IMR-90 (cell line): ENCODE results near the gene STRC.
"Not testable (repeated sequence)": the region's sequence is repeated elsewhere in the genome, so short reads cannot be mapped to it uniquely, and the experiment has no call there.

Source experiments
- CEBPB ChIP-seq: IDR thresholded peaks from 2 replicates; pipeline ENCODE4 v1.6.1; 2012; ENCODE audit warnings: low read depth, low read length, improper control_type of control experiment
- CHD1 ChIP-seq: IDR thresholded peaks from 2 replicates; pipeline ENCODE4 v1.6.1; 2012; ENCODE audit warnings: low read depth, low read length, improper control_type of control experiment
- CTCF ChIP-seq: conservative IDR thresholded peaks from 2 replicates; pipeline ENCODE4 v1.5.1; 2012; ENCODE audit warnings: mild to moderate bottlenecking, low read depth, low read length, improper control_type of control experiment
- MAFK ChIP-seq: IDR thresholded peaks from 2 replicates; pipeline ENCODE4 v1.6.1; 2012; ENCODE audit warnings: low read depth, low read length, improper control_type of control experiment
- MAZ ChIP-seq: IDR thresholded peaks from 2 replicates; pipeline ENCODE4 v1.6.1; 2012; ENCODE audit warnings: low read depth, mild to moderate bottlenecking, low read length, improper control_type of control experiment, moderate library complexity, borderline replicate concordance
- MXI1 ChIP-seq: IDR thresholded peaks from 2 replicates; pipeline ENCODE4 v1.6.1; 2012; ENCODE audit warnings: low read depth, mild to moderate bottlenecking, low read length, moderate library complexity, borderline replicate concordance
- POLR2A ChIP-seq: IDR thresholded peaks from 2 replicates; pipeline ENCODE4 v1.6.1; 2012; ENCODE audit warnings: mild to moderate bottlenecking, low read depth, low read length
- RAD21 ChIP-seq: IDR thresholded peaks from 2 replicates; pipeline ENCODE4 v1.6.1; 2012; ENCODE audit warnings: low read length, improper control_type of control experiment
- RCOR1 ChIP-seq: IDR thresholded peaks from 2 replicates; pipeline ENCODE4 v1.6.1; 2012; ENCODE audit warnings: mild to moderate bottlenecking, low read length, improper control_type of control experiment; ENCODE audit not compliant: insufficient replicate concordance
- RFX5 ChIP-seq: IDR thresholded peaks from 2 replicates; pipeline ENCODE4 v1.8.0; 2012; ENCODE audit warnings: low read depth, mild to moderate bottlenecking, low read length, moderate library complexity
- SMC3 ChIP-seq: fragments of 150-350 bp; IDR thresholded peaks from 2 replicates; pipeline ENCODE4 v1.6.1; 2016; ENCODE audit warnings: low read depth, mild to moderate bottlenecking, antibody characterized with exemption, low read length, moderate library complexity
- USF2 ChIP-seq: fragments of 150-350 bp; IDR thresholded peaks from 2 replicates; pipeline ENCODE4 v1.6.1; 2017; ENCODE audit warnings: mild to moderate bottlenecking, antibody characterized with exemption, low read length, low read depth
- TF ChIP-seq, protein P1 (sequence below): fragments of 150-350 bp; IDR thresholded peaks from 2 replicates; pipeline ENCODE4 v1.6.1; 2016; ENCODE audit warnings: low read depth, mild to moderate bottlenecking, low read length, moderate library complexity, borderline replicate concordance

DNA sequence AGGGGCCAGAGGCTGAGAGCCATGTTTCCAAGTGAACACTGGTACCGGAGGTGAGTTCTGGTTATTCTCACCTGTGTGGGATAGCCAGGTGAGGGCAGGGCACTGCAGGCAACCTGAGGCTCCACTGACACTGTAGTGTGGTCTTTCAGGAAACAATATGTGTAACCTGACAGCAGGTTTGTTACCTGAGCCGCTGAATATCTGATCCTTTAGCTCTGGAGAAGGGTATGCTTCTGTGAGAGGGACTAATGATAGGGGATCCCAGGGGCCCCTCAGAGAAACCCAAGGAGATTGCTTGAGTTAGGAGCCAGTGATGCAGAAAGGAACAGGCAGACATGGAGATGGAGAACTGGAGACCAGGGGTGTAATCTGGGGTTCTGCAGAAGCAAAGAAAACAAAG, at the start of gene STRC:
- not testable (repeated sequence) for TF ChIP-seq CTCF, RCOR1, POLR2A, CEBPB, RFX5, MAFK, RAD21, SMC3, MAZ, MXI1, USF2, CHD1
- TF ChIP-seq, protein P1, sequence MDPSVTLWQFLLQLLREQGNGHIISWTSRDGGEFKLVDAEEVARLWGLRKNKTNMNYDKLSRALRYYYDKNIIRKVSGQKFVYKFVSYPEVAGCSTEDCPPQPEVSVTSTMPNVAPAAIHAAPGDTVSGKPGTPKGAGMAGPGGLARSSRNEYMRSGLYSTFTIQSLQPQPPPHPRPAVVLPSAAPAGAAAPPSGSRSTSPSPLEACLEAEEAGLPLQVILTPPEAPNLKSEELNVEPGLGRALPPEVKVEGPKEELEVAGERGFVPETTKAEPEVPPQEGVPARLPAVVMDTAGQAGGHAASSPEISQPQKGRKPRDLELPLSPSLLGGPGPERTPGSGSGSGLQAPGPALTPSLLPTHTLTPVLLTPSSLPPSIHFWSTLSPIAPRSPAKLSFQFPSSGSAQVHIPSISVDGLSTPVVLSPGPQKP = not testable (repeated sequence)
